ENCODE results near the gene RBPMS2. TPM values are rescaled to one million over a fixed set of nuclear protein-coding genes. Genes with fewer than 3 reads are reported as not detected.

The RBPMS2 gene
- polyA plus RNA-seq, 3 donors: 2.6 to 22.8 (median 16.2) TPM

Other genes with a start within 250 kb of the RBPMS2 start
- under 1 TPM; 0.24 to 0.91 (median 0.79) TPM for gene PIF1, start 50.1 kb upstream of the RBPMS2 start, polyA plus RNA-seq
- gene PLEKHO2, start 66.3 kb upstream of the RBPMS2 start, polyA plus RNA-seq: 10 to 100 TPM in 2 of 3 donors, 1 to 10 TPM in 1; 7.2 to 63.6 (median 58.9) TPM
- gene ANKDD1A, start 136.3 kb upstream of the RBPMS2 start, polyA plus RNA-seq: 1 to 10 TPM; 1.8 to 4.5 (median 3.4) TPM
- gene SPG21, start 214.3 kb upstream of the RBPMS2 start, polyA plus RNA-seq: 10 to 100 TPM; 35.4 to 86.3 (median 53.2) TPM

Measured in adipose tissue (tissue), 3 donors.